NB4 (cell line): ENCODE results near the gene OR8D2.

Experiments used
- CTCF ChIP-seq: IDR thresholded peaks from one replicate; pipeline ENCODE4 v1.5.1; 2012; ENCODE audit warnings: low read depth, low read length
- POLR2A ChIP-seq: IDR thresholded peaks from 2 replicates; pipeline ENCODE4 v1.6.1; 2011; ENCODE audit warnings: mild to moderate bottlenecking; ENCODE audit not compliant: insufficient read length; ENCODE audit errors: extremely low read depth

GRCh38 chr11:124311670-124312069 is 8.3 kb downstream of the OR8D2 start:
- TF ChIP-seq CTCF = no peak
- no peak for TF ChIP-seq POLR2A
